CD8-positive, alpha-beta memory T cell (primary cell): Measurements from ENCODE around the gene TP53I13. TPM values are rescaled to one million over a fixed set of nuclear protein-coding genes. Genes with fewer than 3 reads are reported as not detected.

Experiments
- CTCF ChIA-PET: fragments of 350-600 bp; sonication (Branson Sonifier 250); formaldehyde crosslinking; loops from one replicate; lab custom pipeline; 2021; ENCODE audit warnings: antibody characterized with exemption; lab: Charles Lee
- POLR2A ChIA-PET: fragments of 350-600 bp; sonication (Branson Sonifier 250); formaldehyde crosslinking; loops from one replicate; lab custom pipeline; 2021; ENCODE audit warnings: antibody characterized with exemption; lab: Charles Lee
- DNase-seq, 5 donors: peaks; one replicate each; pipeline versions ENCODE4 v3.0.0 to v3.0.0-alpha.2; 2020 to 2022; ENCODE audit warnings: mixed read lengths in 1 of 5
- H3K27ac ChIP-seq: one replicate; pipeline ENCODE4 v1.7.0; 2013; ENCODE audit warnings: low read depth, mild to moderate bottlenecking, low read length, moderate library complexity
- H3K27me3 ChIP-seq: 2 replicates; pipeline ENCODE4 v1.7.0; 2013; ENCODE audit warnings: low read length, mild to moderate bottlenecking; ENCODE audit not compliant: insufficient read depth, poor library complexity, severe bottlenecking
- H3K36me3 ChIP-seq: 2 replicates; pipeline ENCODE4 v1.7.0; 2013; ENCODE audit warnings: mild to moderate bottlenecking, low read length, moderate library complexity; ENCODE audit not compliant: insufficient read depth
- H3K4me1 ChIP-seq: 2 replicates; pipeline ENCODE4 v1.7.0; 2013; ENCODE audit warnings: mild to moderate bottlenecking, low read length, moderate library complexity; ENCODE audit not compliant: insufficient read depth
- H3K4me3 ChIP-seq: 2 replicates; pipeline ENCODE4 v1.7.0; 2013; ENCODE audit warnings: mild to moderate bottlenecking, low read length
- H3K9me3 ChIP-seq: 2 replicates; pipeline ENCODE4 v1.7.0; 2013; ENCODE audit warnings: mild to moderate bottlenecking, low read length
- H3K27ac Mint-ChIP-seq, 8 donors: one replicate each; pipeline ENCODE4 v1.8.0; 2020 to 2021; ENCODE audit warnings: mixed read lengths in 8 of 8, mild to moderate bottlenecking in 6 of 8, inconsistent platforms in 3 of 8, moderate library complexity in 3 of 8
- H3K27me3 Mint-ChIP-seq, 2 donors: one replicate each; pipeline ENCODE4 v1.8.0; 2020 to 2021; ENCODE audit warnings: mixed read lengths in 2 of 2, mild to moderate bottlenecking in 1 of 2, moderate library complexity in 1 of 2
- H3K36me3 Mint-ChIP-seq, 3 donors: one replicate each; pipeline ENCODE4 v1.8.0; 2020 to 2021; ENCODE audit warnings: mixed read lengths in 3 of 3, inconsistent platforms in 1 of 3, mild to moderate bottlenecking in 1 of 3
- H3K4me1 Mint-ChIP-seq, 3 donors: one replicate each; pipeline ENCODE4 v1.8.0; 2020 to 2021; ENCODE audit warnings: mixed read lengths in 3 of 3, inconsistent platforms in 1 of 3, mild to moderate bottlenecking in 1 of 3
- H3K4me3 Mint-ChIP-seq, 7 donors: one replicate each; pipeline ENCODE4 v1.8.0; 2020 to 2021; ENCODE audit warnings: mixed read lengths in 7 of 7, mild to moderate bottlenecking in 6 of 7, moderate library complexity in 4 of 7, inconsistent platforms in 2 of 7
- H3K9me3 Mint-ChIP-seq, 5 donors: one replicate each; pipeline ENCODE4 v1.8.0; 2020 to 2022; ENCODE audit warnings: mixed read lengths in 5 of 5, mild to moderate bottlenecking in 3 of 5, moderate library complexity in 2 of 5, inconsistent platforms in 1 of 5
- polyA plus RNA-seq: library from polyadenylated mRNA; unstranded; fragments of 300-500 nt; fragmentation: Illumina TruSeq; gene quantifications from one replicate; pipeline ENCODE4 v1.2.3, GENCODE V29; 2021
- total RNA-seq, 2 experiments: library from RNA; stranded (reverse); gene quantifications; one replicate each; pipeline ENCODE4 v1.2.3, GENCODE V29; 2021

TP53I13 gene
- total and polyA plus RNA-seq, 3 experiments from 2014 or later: 33.1 to 75.5 (median 71.3) TPM

DNA sequence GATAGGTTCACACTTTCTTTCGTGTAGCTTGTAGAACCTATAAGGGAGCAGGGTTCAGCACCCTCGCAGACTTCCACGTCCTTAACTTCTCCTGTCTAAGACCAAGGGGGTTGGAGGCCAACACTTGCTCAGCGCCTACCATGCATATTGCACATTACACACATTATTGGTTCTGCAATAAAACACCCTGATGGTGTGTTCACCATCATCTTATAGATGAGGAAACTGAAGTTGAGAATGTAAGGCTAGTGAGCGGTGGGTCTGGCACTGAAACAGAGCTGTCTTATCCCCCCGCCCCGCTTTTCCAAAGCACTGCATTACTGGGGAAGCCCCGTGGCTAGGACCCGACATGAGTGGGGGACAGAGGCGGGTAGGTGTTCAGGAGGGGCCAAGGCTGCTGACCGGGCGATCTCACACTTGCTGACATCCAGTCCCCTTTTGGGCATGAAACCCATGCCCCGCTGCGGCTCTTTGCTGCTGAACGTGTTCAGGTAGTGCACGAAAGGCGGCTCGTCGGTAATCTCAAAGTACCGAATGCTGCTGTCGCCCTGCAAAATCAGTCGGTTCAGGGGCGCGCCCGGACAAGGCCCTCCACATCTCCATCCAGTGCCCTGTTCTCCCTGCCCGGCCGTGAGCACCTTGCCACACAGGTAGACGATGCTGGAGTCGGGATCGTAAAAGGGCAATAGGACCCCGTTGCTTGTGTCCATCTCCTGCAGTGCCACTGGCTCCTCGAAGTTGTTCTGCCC lies 48.0 kb downstream of the TP53I13 start:
- ChIA-PET CTCF (interaction anchor here (0.6 to 13.2 kb wide), 34 partner anchors 7 to 314 kb away, joined by 3 to 436 read pairs (median 10); partner anchors contain the start of genes ABHD15, ANKRD13B, GIT1 and SSH2), POLR2A (interaction anchor here (0.6 to 3.9 kb wide), 14 partner anchors 22 to 315 kb away, joined by 3 to 20 read pairs (median 10); partner anchors contain the start of genes ABHD15, ANKRD13B and SSH2)
- Histone ChIP-seq H3K36me3 (no peaks in the 10 kb centered on the region), H3K27ac (no peak overlapping the region), H3K4me3 (peak overlapping the region; percentile 72), H3K4me1 (peaks cover 40% of the 10 kb centered on the region), H3K27me3 (no peaks in the 10 kb centered on the region), H3K9me3 (no peaks in the 10 kb centered on the region)
- peak overlapping the region; percentile 91 to 97 (median 93) for H3K4me3 Mint-ChIP-seq
- no peaks in the 10 kb centered on the region for H3K27me3 Mint-ChIP-seq
- H3K27ac Mint-ChIP-seq: peak overlapping the region in 7 of 8 donors; percentile 9 to 92 (median 67)
- H3K36me3 Mint-ChIP-seq: no peaks in the 10 kb centered on the region
- no peaks in the 10 kb centered on the region for H3K9me3 Mint-ChIP-seq
- DNase-seq: no peak
- H3K4me1 Mint-ChIP-seq: peaks cover 33 to 50% (median 34%) of the 10 kb centered on the region in 3 donors

GRCh38 chr17:29617125-29617480 lies 48.6 kb downstream of the TP53I13 start:
- CTCF ChIA-PET: interaction anchor here (0.6 to 13.2 kb wide), 41 partner anchors 8 to 314 kb away, joined by 3 to 436 read pairs (median 7); partner anchors contain the start of genes ABHD15, ANKRD13B, GIT1 and SSH2
- H3K9me3 ChIP-seq: no peaks in the 10 kb centered on the region
- H3K27ac ChIP-seq: peak overlapping the region; percentile 75
- H3K27me3 Mint-ChIP-seq: no peaks in the 10 kb centered on the region
- H3K36me3 Mint-ChIP-seq: no peaks in the 10 kb centered on the region
- H3K4me3 Mint-ChIP-seq: peak overlapping the region; percentile 91 to 97 (median 93)
- H3K36me3 ChIP-seq: no peaks in the 10 kb centered on the region
- peak; percentile 83 to 92 (median 87) for DNase-seq
- no peaks in the 10 kb centered on the region for H3K9me3 Mint-ChIP-seq
- peaks cover 36 to 55% (median 40%) of the 10 kb centered on the region in 3 donors for H3K4me1 Mint-ChIP-seq
- no peaks in the 10 kb centered on the region for H3K27me3 ChIP-seq
- POLR2A ChIA-PET: interaction anchor here (0.6 to 3.9 kb wide), 16 partner anchors 10 to 314 kb away, joined by 3 to 20 read pairs (median 10); partner anchors contain the start of genes ABHD15 and ANKRD13B
- peak overlapping the region in 7 of 8 donors; percentile 42 to 89 (median 67) for H3K27ac Mint-ChIP-seq
- peak overlapping the region; percentile 72 for H3K4me3 ChIP-seq
- H3K4me1 ChIP-seq: peaks cover 44% of the 10 kb centered on the region

DNA sequence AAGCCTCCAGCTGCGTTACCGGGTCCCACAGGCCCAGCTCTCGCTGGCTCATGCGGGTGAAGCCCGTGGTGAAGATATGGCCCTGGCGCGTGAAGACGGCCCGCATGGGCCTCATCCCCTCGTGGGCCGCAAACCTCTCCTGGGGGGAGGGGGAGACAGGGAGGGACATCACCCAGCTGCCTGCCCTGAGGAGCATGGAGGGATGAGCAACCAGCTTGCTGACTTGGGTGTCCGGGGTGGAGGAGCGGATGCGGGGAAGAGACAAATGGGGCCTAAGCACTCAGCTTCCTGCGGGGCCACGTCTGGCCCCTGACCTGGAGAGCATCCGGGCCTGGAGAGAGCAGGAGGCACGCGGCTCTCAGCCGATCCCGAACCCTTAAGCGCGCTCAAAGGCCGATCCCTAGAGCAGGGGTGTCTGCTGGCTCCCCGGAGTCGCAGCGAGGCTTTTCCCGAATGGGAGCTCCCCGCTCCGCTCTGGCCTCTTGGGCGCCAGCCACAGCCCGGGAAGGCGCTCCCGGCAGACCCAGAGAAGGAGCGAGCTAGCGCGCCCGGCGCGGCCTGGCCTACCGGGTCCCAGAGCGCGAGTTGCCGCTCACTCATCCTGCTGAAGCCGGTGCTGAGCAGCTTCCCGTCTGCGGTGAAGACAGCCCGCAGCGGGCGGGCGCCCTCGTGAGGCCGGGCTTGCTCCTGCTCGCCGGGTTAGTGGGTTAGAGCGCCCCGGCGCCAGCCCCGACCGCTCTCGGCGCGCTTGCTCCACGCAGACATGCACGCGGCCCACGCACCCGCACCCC lies 49.2 kb downstream of the TP53I13 start:
- no peaks in the 10 kb centered on the region for H3K9me3 Mint-ChIP-seq
- Histone ChIP-seq H3K4me1 (peaks cover 48% of the 10 kb centered on the region), H3K27ac (peak overlapping the region; percentile 75), H3K27me3 (no peaks in the 10 kb centered on the region), H3K4me3 (peak overlapping the region; percentile 72), H3K9me3 (no peaks in the 10 kb centered on the region), H3K36me3 (no peaks in the 10 kb centered on the region)
- ChIA-PET CTCF (interaction anchor here (0.7 to 13.2 kb wide), 42 partner anchors 7 to 313 kb away, joined by 3 to 436 read pairs (median 6); partner anchors contain the start of genes ABHD15, ANKRD13B, GIT1 and SSH2), POLR2A (interaction anchor here (0.8 to 3.9 kb wide), 17 partner anchors 9 to 314 kb away, joined by 3 to 20 read pairs (median 9); partner anchors contain the start of genes ABHD15, ANKRD13B and SSH2)
- H3K36me3 Mint-ChIP-seq: no peaks in the 10 kb centered on the region
- peaks cover 38 to 59% (median 42%) of the 10 kb centered on the region in 3 donors for H3K4me1 Mint-ChIP-seq
- peak overlapping the region; percentile 50 to 91 (median 75) for H3K27ac Mint-ChIP-seq
- peak overlapping the region; percentile 91 to 97 (median 93) for H3K4me3 Mint-ChIP-seq
- peak; percentile 84 to 90 (median 85) for DNase-seq
- no peaks in the 10 kb centered on the region for H3K27me3 Mint-ChIP-seq

DNA sequence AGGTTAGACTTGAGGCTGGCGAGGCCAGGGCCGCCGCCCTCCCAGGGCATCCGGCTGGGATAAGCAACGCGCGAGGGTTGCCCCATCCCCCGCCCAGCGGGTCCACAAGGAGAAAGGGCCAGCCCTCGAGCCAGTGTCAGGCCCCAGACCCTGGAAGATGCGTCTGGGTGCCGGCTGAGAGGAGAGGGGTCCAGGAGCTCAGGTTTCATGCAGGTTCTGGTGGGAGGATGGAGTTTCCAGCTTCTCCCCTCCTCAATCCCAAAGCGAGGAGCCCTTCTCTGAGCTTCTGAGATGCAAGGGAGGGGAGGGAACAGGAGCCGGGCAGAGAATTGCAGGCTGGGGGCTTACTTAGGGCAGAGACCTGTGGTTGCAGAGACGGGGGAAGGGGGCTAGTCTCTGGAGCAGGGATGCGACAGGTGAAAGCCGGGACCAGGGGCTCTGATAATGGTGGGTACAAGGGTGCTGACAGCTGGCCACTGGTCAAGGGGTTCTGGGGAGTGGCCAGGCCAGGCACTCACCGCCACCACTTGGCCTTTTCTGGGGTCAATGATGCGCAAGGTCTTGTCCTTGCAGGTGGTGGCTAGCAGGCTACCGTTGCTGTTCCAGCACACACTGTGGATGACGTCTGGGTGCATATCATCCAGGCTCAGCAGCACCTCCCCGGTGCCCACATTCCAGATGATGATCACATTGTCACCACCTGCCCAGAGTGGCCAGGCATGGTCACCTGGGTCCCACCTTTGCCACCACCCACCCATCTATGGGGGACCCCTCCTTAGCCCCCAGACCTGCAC lies 50.0 kb downstream of the TP53I13 start:
- peaks cover 56% of the 10 kb centered on the region for H3K4me1 ChIP-seq
- H3K4me3 ChIP-seq: no peak overlapping the region
- no peaks in the 10 kb centered on the region for H3K9me3 Mint-ChIP-seq
- ChIA-PET CTCF (interaction anchor here (0.7 to 13.2 kb wide), 31 partner anchors 8 to 312 kb away, joined by 3 to 436 read pairs (median 7); partner anchors contain the start of genes ABHD15, ANKRD13B, GIT1 and SSH2), POLR2A (interaction anchor here (0.8 to 3.9 kb wide), 13 partner anchors 10 to 311 kb away, joined by 3 to 20 read pairs (median 11); partner anchors contain the start of genes ABHD15, ANKRD13B and SSH2)
- peak overlapping the region in 4 of 8 donors; percentile 23 to 65 (median 38) for H3K27ac Mint-ChIP-seq
- peaks cover 45 to 67% (median 47%) of the 10 kb centered on the region in 3 donors for H3K4me1 Mint-ChIP-seq
- H3K27ac ChIP-seq: no peak overlapping the region
- no peaks in the 10 kb centered on the region for H3K36me3 Mint-ChIP-seq
- DNase-seq: no peak
- peak overlapping the region; percentile 8 to 93 (median 85) for H3K4me3 Mint-ChIP-seq
- H3K36me3 ChIP-seq: no peaks in the 10 kb centered on the region
- H3K9me3 ChIP-seq: no peaks in the 10 kb centered on the region
- H3K27me3 ChIP-seq: no peaks in the 10 kb centered on the region
- no peaks in the 10 kb centered on the region for H3K27me3 Mint-ChIP-seq

GRCh38 chr17:29619251-29619650 lies 50.8 kb downstream of the TP53I13 start:
- Histone ChIP-seq H3K27me3 (no peaks in the 10 kb centered on the region), H3K4me1 (peaks cover 54% of the 10 kb centered on the region), H3K27ac (no peak overlapping the region), H3K36me3 (no peaks in the 10 kb centered on the region), H3K4me3 (no peak overlapping the region), H3K9me3 (no peaks in the 10 kb centered on the region)
- Mint-ChIP-seq H3K27ac (peak overlapping the region in 1 of 8 donors; percentile 54), H3K9me3 (no peaks in the 10 kb centered on the region), H3K36me3 (no peaks in the 10 kb centered on the region), H3K27me3 (no peaks in the 10 kb centered on the region), H3K4me3 (peak overlapping the region in 2 of 7 donors; percentile 68 to 93), H3K4me1 (peaks cover 42 to 68% (median 49%) of the 10 kb centered on the region in 3 donors)
- DNase-seq: no peak
- POLR2A ChIA-PET: interaction anchor here (0.6 kb wide), 1 partner anchor 236 kb away, joined by 3 read pairs; no protein-coding TSS in a partner anchor
- CTCF ChIA-PET: interaction anchor here (13.2 kb wide), 1 partner anchor 43 kb away, joined by 436 read pairs; the partner anchor contains the start of genes ABHD15, GIT1 and TP53I13

DNA sequence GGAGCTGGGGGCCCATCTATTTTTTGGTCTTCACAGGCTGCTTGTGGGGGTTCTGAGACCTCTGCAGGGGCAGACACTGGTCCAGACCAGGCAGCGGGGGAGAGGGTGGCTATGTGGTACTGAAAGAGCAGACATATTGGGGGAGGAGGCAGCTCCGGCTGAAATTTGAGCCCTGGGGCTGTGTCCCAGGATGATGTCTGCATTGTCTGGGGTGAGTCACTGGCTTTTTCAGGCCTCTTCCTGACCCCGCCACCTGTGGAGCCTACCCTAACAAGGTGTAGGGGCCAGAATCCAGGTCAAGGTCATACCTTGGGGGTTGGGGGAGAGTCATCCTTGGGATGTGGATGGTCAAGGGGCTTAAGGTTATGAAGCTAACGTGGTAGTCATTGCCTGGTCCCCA lies 51.8 kb downstream of the TP53I13 start:
- Mint-ChIP-seq H3K27ac (no peak overlapping the region), H3K4me3 (peak overlapping the region in 2 of 7 donors; percentile 59 to 60), H3K9me3 (no peaks in the 10 kb centered on the region), H3K4me1 (peaks cover 35 to 67% (median 46%) of the 10 kb centered on the region in 3 donors), H3K36me3 (no peaks in the 10 kb centered on the region), H3K27me3 (no peaks in the 10 kb centered on the region)
- no peak for DNase-seq
- H3K4me1 ChIP-seq: peaks cover 44% of the 10 kb centered on the region
- ChIA-PET CTCF (no interaction called here), POLR2A (no interaction called here)
- no peaks in the 10 kb centered on the region for H3K9me3 ChIP-seq
- no peak overlapping the region for H3K27ac ChIP-seq
- H3K27me3 ChIP-seq: no peaks in the 10 kb centered on the region
- H3K36me3 ChIP-seq: no peaks in the 10 kb centered on the region
- no peak overlapping the region for H3K4me3 ChIP-seq
